HepG2 (cell line): ENCODE data around the gene KCNJ4. TPM values are rescaled to one million over a fixed set of nuclear protein-coding genes. Genes with fewer than 3 reads are reported as not detected.

Experiments used
- FOSL1 ChIP-seq: sonication (generic); formaldehyde crosslinking; IDR thresholded peaks from 2 replicates; pipeline ENCODE4 v1.9.0; 2021; ENCODE audit warnings: missing genetic modification reagents, borderline replicate concordance
- HMG20A ChIP-seq: IDR thresholded peaks from 2 replicates; pipeline ENCODE4 v1.6.1; 2016; ENCODE audit warnings: borderline replicate concordance
- KLF6 ChIP-seq: IDR thresholded peaks from 2 replicates; pipeline ENCODE4 v1.8.0; 2016; ENCODE audit warnings: missing biosample characterization, missing genetic modification reagents
- KMT2A ChIP-seq: sonication (generic); formaldehyde crosslinking; IDR thresholded peaks from 2 replicates; pipeline ENCODE4 v1.4.0; 2020; ENCODE audit warnings: missing genetic modification reagents
- MED1 ChIP-seq: sonication (generic); formaldehyde crosslinking; IDR thresholded peaks from 2 replicates; pipeline ENCODE4 v1.4.0; 2020; ENCODE audit warnings: missing genetic modification reagents
- MEIS2 ChIP-seq: sonication (generic); formaldehyde crosslinking; IDR thresholded peaks from 2 replicates; pipeline ENCODE4 v1.9.0; 2021; ENCODE audit warnings: mild to moderate bottlenecking, missing genetic modification reagents
- MYNN ChIP-seq: sonication (generic); formaldehyde crosslinking; IDR thresholded peaks from 2 replicates; pipeline ENCODE4 v1.4.0; 2020; ENCODE audit warnings: mild to moderate bottlenecking, low read depth, missing genetic modification reagents
- PPARG ChIP-seq: conservative IDR thresholded peaks from 2 replicates; pipeline ENCODE4 v1.6.1; 2016; ENCODE audit warnings: missing biosample characterization, missing genetic modification reagents
- REL ChIP-seq: sonication (generic); formaldehyde crosslinking; conservative IDR thresholded peaks from 2 replicates; pipeline ENCODE4 v1.8.0; 2022; ENCODE audit warnings: mild to moderate bottlenecking, missing genetic modification reagents, moderate library complexity
- RFX1 ChIP-seq: fragments of 450-650 bp; IDR thresholded peaks from 2 replicates; pipeline ENCODE4 v1.6.1; 2017
- THAP9 ChIP-seq: sonication (generic); formaldehyde crosslinking; IDR thresholded peaks from 2 replicates; pipeline ENCODE4; 2020; ENCODE audit warnings: missing genetic modification reagents, mild to moderate bottlenecking, borderline replicate concordance
- ZNF225 ChIP-seq: sonication (generic); formaldehyde crosslinking; IDR thresholded peaks from 2 replicates; pipeline ENCODE4 v1.4.0; 2020; ENCODE audit warnings: mild to moderate bottlenecking, missing genetic modification reagents
- ZNF367 ChIP-seq: sonication (generic); formaldehyde crosslinking; IDR thresholded peaks from 2 replicates; pipeline ENCODE4 v1.4.0; 2020; ENCODE audit warnings: missing genetic modification reagents, borderline replicate concordance
- ZNF614 ChIP-seq: IDR thresholded peaks from 2 replicates; pipeline ENCODE4 v1.6.1; 2018; ENCODE audit warnings: missing biosample characterization, missing genetic modification reagents, inconsistent platforms, borderline replicate concordance
- ZNF652 ChIP-seq: IDR thresholded peaks from 2 replicates; pipeline ENCODE4 v1.6.1; 2016; ENCODE audit warnings: low read depth, borderline replicate concordance
- ZNF670 ChIP-seq: sonication (generic); formaldehyde crosslinking; IDR thresholded peaks from 2 replicates; pipeline ENCODE4 v1.8.0; 2022; ENCODE audit warnings: mild to moderate bottlenecking, missing genetic modification reagents, borderline replicate concordance
- ZNF724P ChIP-seq: sonication (generic); formaldehyde crosslinking; IDR thresholded peaks from 2 replicates; pipeline ENCODE4 v1.8.0; 2022; ENCODE audit warnings: missing genetic modification reagents, borderline replicate concordance
- ZNF782 ChIP-seq: sonication (generic); formaldehyde crosslinking; IDR thresholded peaks from 2 replicates; pipeline ENCODE4 v1.4.0; 2020; ENCODE audit warnings: missing genetic modification reagents, mild to moderate bottlenecking, borderline replicate concordance
- polyA plus RNA-seq, 8 experiments: library from polyadenylated mRNA; depleted of rRNA in 3 of 8; stranded (reverse) in 7 of 8; unstranded in 1 of 8; fragments of >200 nt; fragmentation: Illumina TruSeq in 4 of 8; extraction: Trizol in 4 of 8; gene quantifications; 2 replicates each; pipeline versions ENCODE4 v1.2.1 to v1.2.3, GENCODE V29; 2011 to 2016; ENCODE audit warnings: low read depth in 4 of 8, missing spikeins in 1 of 8, mixed read lengths in 1 of 8; ENCODE audit not compliant: insufficient read depth in 1 of 8
- total RNA-seq, 5 experiments: library from RNA; depleted of rRNA; stranded (reverse); fragments of >200 nt; fragmentation: Illumina TruSeq; extraction: Trizol; gene quantifications; 2 replicates each; pipeline ENCODE4 v1.2.3, GENCODE V29; 2016; ENCODE audit warnings: low read depth in 1 of 5
- TF ChIP-seq, protein P1 (sequence below): sonication (generic); formaldehyde crosslinking; IDR thresholded peaks from 2 replicates; pipeline ENCODE4 v1.4.0; 2020; ENCODE audit warnings: missing genetic modification reagents, borderline replicate concordance
- TF ChIP-seq, protein P2 (sequence below): IDR thresholded peaks from 2 replicates; pipeline ENCODE4 v1.6.1; 2016; ENCODE audit warnings: low read depth, missing genetic modification reagents, missing compliant biosample characterization

KCNJ4 gene
- total and polyA plus RNA-seq, 2 of the 13 experiments (the other 11 are each of a cell fraction or from before 2014, with no cell fraction given), result not detected

GRCh38 chr22:38461414-38462081 lies 6.5 kb upstream of the KCNJ4 start (continued):
- TF ChIP-seq, protein P1, sequence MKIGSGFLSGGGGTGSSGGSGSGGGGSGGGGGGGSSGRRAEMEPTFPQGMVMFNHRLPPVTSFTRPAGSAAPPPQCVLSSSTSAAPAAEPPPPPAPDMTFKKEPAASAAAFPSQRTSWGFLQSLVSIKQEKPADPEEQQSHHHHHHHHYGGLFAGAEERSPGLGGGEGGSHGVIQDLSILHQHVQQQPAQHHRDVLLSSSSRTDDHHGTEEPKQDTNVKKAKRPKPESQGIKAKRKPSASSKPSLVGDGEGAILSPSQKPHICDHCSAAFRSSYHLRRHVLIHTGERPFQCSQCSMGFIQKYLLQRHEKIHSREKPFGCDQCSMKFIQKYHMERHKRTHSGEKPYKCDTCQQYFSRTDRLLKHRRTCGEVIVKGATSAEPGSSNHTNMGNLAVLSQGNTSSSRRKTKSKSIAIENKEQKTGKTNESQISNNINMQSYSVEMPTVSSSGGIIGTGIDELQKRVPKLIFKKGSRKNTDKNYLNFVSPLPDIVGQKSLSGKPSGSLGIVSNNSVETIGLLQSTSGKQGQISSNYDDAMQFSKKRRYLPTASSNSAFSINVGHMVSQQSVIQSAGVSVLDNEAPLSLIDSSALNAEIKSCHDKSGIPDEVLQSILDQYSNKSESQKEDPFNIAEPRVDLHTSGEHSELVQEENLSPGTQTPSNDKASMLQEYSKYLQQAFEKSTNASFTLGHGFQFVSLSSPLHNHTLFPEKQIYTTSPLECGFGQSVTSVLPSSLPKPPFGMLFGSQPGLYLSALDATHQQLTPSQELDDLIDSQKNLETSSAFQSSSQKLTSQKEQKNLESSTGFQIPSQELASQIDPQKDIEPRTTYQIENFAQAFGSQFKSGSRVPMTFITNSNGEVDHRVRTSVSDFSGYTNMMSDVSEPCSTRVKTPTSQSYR, result no peak
- TF ChIP-seq REL (CRISPR knock-in tag) (no peak), MED1 (peak; percentile 46; the same call in 1 of the 2 replicates), MYNN (CRISPR knock-in tag) (no peak), ZNF614 (0 out of 2 replicates have a peak, but pooled peaks have one; percentile 19), ZNF367 (CRISPR knock-in tag) (no peak), KMT2A (no peak), PPARG (CRISPR knock-in tag) (no peak; the same call in 1 of the 2 replicates), ZNF652 (CRISPR knock-in tag) (no peak), THAP9 (CRISPR knock-in tag) (peak; percentile 52; the same call in 1 of the 2 replicates), MEIS2 (peak; percentile 79; the same call in 1 of the 2 replicates), ZNF724P (CRISPR knock-in tag) (no peak), RFX1 (peak; percentile 80), KLF6 (CRISPR knock-in tag) (peak; percentile 49; the same call in 1 of the 2 replicates), ZNF670 (CRISPR knock-in tag) (no peak; the same call in 1 of the 2 replicates), FOSL1 (no peak), HMG20A (CRISPR knock-in tag) (no peak), ZNF782 (no peak), ZNF225 (CRISPR knock-in tag) (no peak)
- TF ChIP-seq, protein P2, sequence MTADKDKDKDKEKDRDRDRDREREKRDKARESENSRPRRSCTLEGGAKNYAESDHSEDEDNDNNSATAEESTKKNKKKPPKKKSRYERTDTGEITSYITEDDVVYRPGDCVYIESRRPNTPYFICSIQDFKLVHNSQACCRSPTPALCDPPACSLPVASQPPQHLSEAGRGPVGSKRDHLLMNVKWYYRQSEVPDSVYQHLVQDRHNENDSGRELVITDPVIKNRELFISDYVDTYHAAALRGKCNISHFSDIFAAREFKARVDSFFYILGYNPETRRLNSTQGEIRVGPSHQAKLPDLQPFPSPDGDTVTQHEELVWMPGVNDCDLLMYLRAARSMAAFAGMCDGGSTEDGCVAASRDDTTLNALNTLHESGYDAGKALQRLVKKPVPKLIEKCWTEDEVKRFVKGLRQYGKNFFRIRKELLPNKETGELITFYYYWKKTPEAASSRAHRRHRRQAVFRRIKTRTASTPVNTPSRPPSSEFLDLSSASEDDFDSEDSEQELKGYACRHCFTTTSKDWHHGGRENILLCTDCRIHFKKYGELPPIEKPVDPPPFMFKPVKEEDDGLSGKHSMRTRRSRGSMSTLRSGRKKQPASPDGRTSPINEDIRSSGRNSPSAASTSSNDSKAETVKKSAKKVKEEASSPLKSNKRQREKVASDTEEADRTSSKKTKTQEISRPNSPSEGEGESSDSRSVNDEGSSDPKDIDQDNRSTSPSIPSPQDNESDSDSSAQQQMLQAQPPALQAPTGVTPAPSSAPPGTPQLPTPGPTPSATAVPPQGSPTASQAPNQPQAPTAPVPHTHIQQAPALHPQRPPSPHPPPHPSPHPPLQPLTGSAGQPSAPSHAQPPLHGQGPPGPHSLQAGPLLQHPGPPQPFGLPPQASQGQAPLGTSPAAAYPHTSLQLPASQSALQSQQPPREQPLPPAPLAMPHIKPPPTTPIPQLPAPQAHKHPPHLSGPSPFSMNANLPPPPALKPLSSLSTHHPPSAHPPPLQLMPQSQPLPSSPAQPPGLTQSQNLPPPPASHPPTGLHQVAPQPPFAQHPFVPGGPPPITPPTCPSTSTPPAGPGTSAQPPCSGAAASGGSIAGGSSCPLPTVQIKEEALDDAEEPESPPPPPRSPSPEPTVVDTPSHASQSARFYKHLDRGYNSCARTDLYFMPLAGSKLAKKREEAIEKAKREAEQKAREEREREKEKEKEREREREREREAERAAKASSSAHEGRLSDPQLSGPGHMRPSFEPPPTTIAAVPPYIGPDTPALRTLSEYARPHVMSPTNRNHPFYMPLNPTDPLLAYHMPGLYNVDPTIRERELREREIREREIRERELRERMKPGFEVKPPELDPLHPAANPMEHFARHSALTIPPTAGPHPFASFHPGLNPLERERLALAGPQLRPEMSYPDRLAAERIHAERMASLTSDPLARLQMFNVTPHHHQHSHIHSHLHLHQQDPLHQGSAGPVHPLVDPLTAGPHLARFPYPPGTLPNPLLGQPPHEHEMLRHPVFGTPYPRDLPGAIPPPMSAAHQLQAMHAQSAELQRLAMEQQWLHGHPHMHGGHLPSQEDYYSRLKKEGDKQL, result no peak
